Ectodermal cell (in vitro differentiated cells): Measurements from ENCODE around the gene OR51B4. TPM values are rescaled to one million over a fixed set of nuclear protein-coding genes. Genes with fewer than 3 reads are reported as not detected.
"Not testable (repeated sequence)": the region's sequence is repeated elsewhere in the genome, so short reads cannot be mapped to it uniquely, and the experiment has no call there.

Source experiments
- H3K27ac ChIP-seq: 2 replicates; pipeline ENCODE4 v1.7.0; 2013; ENCODE audit warnings: mild to moderate bottlenecking, low read depth, low read length; ENCODE audit not compliant: insufficient read depth, poor library complexity, severe bottlenecking
- H3K27me3 ChIP-seq: 2 replicates; pipeline ENCODE4 v1.7.0; 2013; ENCODE audit warnings: mild to moderate bottlenecking, low read length; ENCODE audit not compliant: insufficient read depth, control insufficient read depth, poor library complexity, severe bottlenecking
- H3K36me3 ChIP-seq: one replicate; pipeline ENCODE4 v1.7.0; 2013; ENCODE audit warnings: low read length; ENCODE audit not compliant: control insufficient read depth, insufficient read depth
- H3K4me1 ChIP-seq: one replicate; pipeline ENCODE4 v1.7.0; 2013; ENCODE audit warnings: low read length; ENCODE audit not compliant: control insufficient read depth, insufficient read depth
- H3K4me3 ChIP-seq: 2 replicates; pipeline ENCODE4 v1.7.0; 2013; ENCODE audit warnings: low read depth, low read length, control low read depth; ENCODE audit not compliant: insufficient read depth
- H3K9me3 ChIP-seq: 2 replicates; pipeline ENCODE4 v1.7.0; 2013; ENCODE audit warnings: mild to moderate bottlenecking, low read length, moderate library complexity; ENCODE audit not compliant: control insufficient read depth
- WGBS, 2 experiments: methylation state at CpG; one replicate each; pipeline ENCODE4 v1.1.7; 2013; ENCODE audit warnings: missing lambda C conversion rate in 2 of 2; 5-methylcytosine and 5-hydroxymethylcytosine counted together
- polyA plus RNA-seq, 4 experiments: library from polyadenylated mRNA; stranded (reverse); fragments of 50-300 nt; gene quantifications; one replicate each; pipeline ENCODE4 v1.2.3, GENCODE V29; 2013

The OR51B4 gene
- not detected for polyA plus RNA-seq (2013, experiment 1 of 4)
- polyA plus RNA-seq (2013, experiment 2 of 4) = not detected
- not detected for polyA plus RNA-seq (2013, experiment 3 of 4)
- not detected for polyA plus RNA-seq (2013, experiment 4 of 4)

GRCh38 chr11:5301846-5302245 is at the start of gene OR51B4:
Gene OR51B4, minus strand, starts transcription at chr11:5301946. Its CDS starts 0 bp downstream, at chr11:5301946.
- no peaks in the 10 kb centered on the region for H3K36me3 ChIP-seq
- no peaks in the 10 kb centered on the region for H3K27me3 ChIP-seq
- H3K4me3 ChIP-seq = no peak within 1 kb of the TSS
- H3K9me3 ChIP-seq = no peaks in the 10 kb centered on the region
- 95 to 97% methylated on average over 2 of the region's 2 CpGs for WGBS, 2 experiments
- H3K27ac ChIP-seq = no peak within 1 kb of the TSS
- H3K4me1 ChIP-seq = no peaks in the 10 kb centered on the region

- Histone ChIP-seq H3K27me3 (no peaks in the 10 kb centered on the region), H3K27ac (no peak within 1 kb of the TSS), H3K9me3 (no peaks in the 10 kb centered on the region), H3K4me3 (no peak within 1 kb of the TSS), H3K4me1 (no peaks in the 10 kb centered on the region), H3K36me3 (no peaks in the 10 kb centered on the region)
- 73% methylated on average over 1 of the region's 1 CpG; no CpG with 5 or more reads in 1 of the 2 experiments for WGBS, 2 experiments
These were observed 49.5 kb upstream of the OR51B4 start, which contains the start of gene OR51B6 for GRCh38 chr11:5351208-5351607. Gene OR51B6, plus strand, starts transcription at chr11:5351508. Its CDS starts 0 bp downstream, at chr11:5351508.

GRCh38 chr11:5349550-5349949 is 47.8 kb upstream of the OR51B4 start:
- no peak overlapping the region for H3K4me3 ChIP-seq
- no peaks in the 10 kb centered on the region for H3K27me3 ChIP-seq
- no peaks in the 10 kb centered on the region for H3K9me3 ChIP-seq
- WGBS, 2 experiments = 50 to 71% methylated on average over 1 of the region's 1 CpG
- no peaks in the 10 kb centered on the region for H3K36me3 ChIP-seq
- H3K4me1 ChIP-seq = no peaks in the 10 kb centered on the region
- no peak overlapping the region for H3K27ac ChIP-seq

- Histone ChIP-seq H3K36me3 (no peaks in the 10 kb centered on the region), H3K9me3 (no peaks in the 10 kb centered on the region), H3K27ac (no peak overlapping the region), H3K4me3 (no peak overlapping the region), H3K27me3 (no peaks in the 10 kb centered on the region), H3K4me1 (no peaks in the 10 kb centered on the region)
- 32 to 39% methylated on average over 3 of the region's 3 CpGs for WGBS, 2 experiments
These were observed 46.9 kb upstream of the OR51B4 start for GRCh38 chr11:5348551-5349194.

GRCh38 chr11:5345831-5346230 is 44.1 kb upstream of the OR51B4 start:
- H3K9me3 ChIP-seq = no peaks in the 10 kb centered on the region
- no peak overlapping the region for H3K27ac ChIP-seq
- no peaks in the 10 kb centered on the region for H3K4me1 ChIP-seq
- no peak overlapping the region for H3K4me3 ChIP-seq
- H3K36me3 ChIP-seq = no peaks in the 10 kb centered on the region
- H3K27me3 ChIP-seq = no peaks in the 10 kb centered on the region
- 89 to 93% methylated on average over 3 of the region's 3 CpGs for WGBS, 2 experiments

GRCh38 chr11:5343474-5344335 is 42.0 kb upstream of the OR51B4 start, which contains the start of gene OR51B5:
Gene OR51B5, minus strand, starts transcription at chr11:5343524. Its CDS starts 0 bp downstream, at chr11:5343524.
- Histone ChIP-seq H3K9me3 (no peaks in the 10 kb centered on the region), H3K27ac (no peak within 1 kb of the TSS), H3K4me3 (no peak within 1 kb of the TSS), H3K4me1 (no peaks in the 10 kb centered on the region), H3K27me3 (no peaks in the 10 kb centered on the region), H3K36me3 (no peaks in the 10 kb centered on the region)
- WGBS, 2 experiments = 65 to 76% methylated on average over 5 to 6 of the region's 6 CpGs

- 90 to 100% methylated on average over 1 of the region's 1 CpG for WGBS, 2 experiments
- Histone ChIP-seq H3K27me3 (no peaks in the 10 kb centered on the region), H3K36me3 (no peaks in the 10 kb centered on the region), H3K27ac (no peak overlapping the region), H3K9me3 (no peaks in the 10 kb centered on the region), H3K4me1 (no peaks in the 10 kb centered on the region), H3K4me3 (no peak overlapping the region)
These were observed 38.1 kb upstream of the OR51B4 start for GRCh38 chr11:5339771-5340322.

GRCh38 chr11:5337253-5337652 is 35.5 kb upstream of the OR51B4 start:
- H3K4me1 ChIP-seq, H3K36me3 ChIP-seq, H3K27me3 ChIP-seq, H3K9me3 ChIP-seq, H3K27ac ChIP-seq, H3K4me3 ChIP-seq: not testable (repeated sequence)
- WGBS, 2 experiments = 94 to 95% methylated on average over 1 of the region's 1 CpG

GRCh38 chr11:5336331-5336730 is 34.6 kb upstream of the OR51B4 start:
- Histone ChIP-seq H3K27ac (no peak overlapping the region), H3K9me3 (no peaks in the 10 kb centered on the region), H3K36me3 (no peaks in the 10 kb centered on the region), H3K4me3 (no peak overlapping the region), H3K4me1 (no peaks in the 10 kb centered on the region), H3K27me3 (no peaks in the 10 kb centered on the region)

GRCh38 chr11:5335170-5335569 is 33.4 kb upstream of the OR51B4 start:
- H3K4me3 ChIP-seq = no peak overlapping the region
- H3K27ac ChIP-seq = no peak overlapping the region
- H3K9me3 ChIP-seq = no peaks in the 10 kb centered on the region
- H3K4me1 ChIP-seq = no peaks in the 10 kb centered on the region
- H3K27me3 ChIP-seq = no peaks in the 10 kb centered on the region
- H3K36me3 ChIP-seq = no peaks in the 10 kb centered on the region
- WGBS, 2 experiments = 88 to 91% methylated on average over 1 of the region's 1 CpG
